A549 (cell line): ENCODE measurements around the gene KSR1.

Source experiments
- CHD2 ChIP-seq: fragments of 150-350 bp; IDR thresholded peaks from 2 replicates; pipeline ENCODE4 v1.6.1; 2014; ENCODE audit warnings: low read length; ENCODE audit not compliant: partially characterized antibody
- EP300 ChIP-seq, 2 experiments: fragments of >200 bp; sonication (Bioruptor Twin); formaldehyde crosslinking; IDR thresholded peaks; 2 replicates in 1 of 2; 3 replicates in 1 of 2; pipeline ENCODE4 v1.6.1; 2016 to 2017
- JUNB ChIP-seq: fragments of >200 bp; sonication (Bioruptor Twin); formaldehyde crosslinking; IDR thresholded peaks from 2 replicates; pipeline ENCODE4 v1.6.1; 2016
- KDM1A ChIP-seq: fragments of 200-600 bp; sonication (generic); IDR thresholded peaks from 2 replicates; pipeline ENCODE4 v1.6.1; 2016; ENCODE audit warnings: low read depth, mild to moderate bottlenecking
- MAZ ChIP-seq: fragments of 150-350 bp; IDR thresholded peaks from 2 replicates; pipeline ENCODE4 v1.6.1; 2014; ENCODE audit warnings: antibody characterized with exemption, low read depth, low read length, borderline replicate concordance
- POLR2A ChIP-seq: IDR thresholded peaks from 2 replicates; pipeline ENCODE4 v1.6.1; 2012; ENCODE audit warnings: mild to moderate bottlenecking, low read length
- RFX5 ChIP-seq: fragments of 450-650 bp; IDR thresholded peaks from 2 replicates; pipeline ENCODE4 v1.7.1; 2014; ENCODE audit warnings: antibody characterized with exemption, mild to moderate bottlenecking, moderate library complexity
- ZSCAN20 ChIP-seq: fragments of 250-450 bp; sonication (Bioruptor Pico); IDR thresholded peaks from 2 replicates; pipeline ENCODE4 v1.8.0; 2022; ENCODE audit warnings: mild to moderate bottlenecking, moderate library complexity
- TF ChIP-seq, protein P1 (sequence below): fragments of >200 bp; sonication (Bioruptor Twin); formaldehyde crosslinking; IDR thresholded peaks from 3 replicates; pipeline ENCODE4 v1.5.1; 2016
- TF ChIP-seq, protein P2 (sequence below): fragments of 200-600 bp; sonication (generic); IDR thresholded peaks from 2 replicates; pipeline ENCODE4 v1.6.1; 2016; ENCODE audit warnings: antibody characterized with exemption, mild to moderate bottlenecking, moderate library complexity

DNA sequence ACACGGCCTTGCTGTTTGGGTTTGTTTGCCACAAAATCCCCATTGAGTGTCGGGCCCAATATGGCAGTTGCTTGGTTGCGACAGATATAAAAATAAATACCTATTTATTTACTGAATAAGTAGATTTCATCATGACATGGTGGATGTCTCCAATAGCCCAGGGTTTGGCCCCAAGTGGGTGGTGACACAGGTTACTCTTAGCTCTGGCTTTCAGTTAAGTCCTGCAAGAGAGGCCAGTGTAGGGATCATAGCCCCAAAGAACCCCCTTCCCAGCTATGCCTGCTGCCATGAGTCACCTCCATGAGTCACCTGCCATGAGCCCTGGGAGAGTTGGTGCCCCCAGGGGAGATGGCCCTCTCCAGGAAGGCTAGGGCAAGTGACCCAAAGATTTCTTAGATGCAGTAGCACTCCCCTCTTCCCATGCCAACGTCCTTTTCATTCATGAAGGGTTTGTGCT, 96.1 kb downstream of the KSR1 start:
- TF ChIP-seq, protein P1, sequence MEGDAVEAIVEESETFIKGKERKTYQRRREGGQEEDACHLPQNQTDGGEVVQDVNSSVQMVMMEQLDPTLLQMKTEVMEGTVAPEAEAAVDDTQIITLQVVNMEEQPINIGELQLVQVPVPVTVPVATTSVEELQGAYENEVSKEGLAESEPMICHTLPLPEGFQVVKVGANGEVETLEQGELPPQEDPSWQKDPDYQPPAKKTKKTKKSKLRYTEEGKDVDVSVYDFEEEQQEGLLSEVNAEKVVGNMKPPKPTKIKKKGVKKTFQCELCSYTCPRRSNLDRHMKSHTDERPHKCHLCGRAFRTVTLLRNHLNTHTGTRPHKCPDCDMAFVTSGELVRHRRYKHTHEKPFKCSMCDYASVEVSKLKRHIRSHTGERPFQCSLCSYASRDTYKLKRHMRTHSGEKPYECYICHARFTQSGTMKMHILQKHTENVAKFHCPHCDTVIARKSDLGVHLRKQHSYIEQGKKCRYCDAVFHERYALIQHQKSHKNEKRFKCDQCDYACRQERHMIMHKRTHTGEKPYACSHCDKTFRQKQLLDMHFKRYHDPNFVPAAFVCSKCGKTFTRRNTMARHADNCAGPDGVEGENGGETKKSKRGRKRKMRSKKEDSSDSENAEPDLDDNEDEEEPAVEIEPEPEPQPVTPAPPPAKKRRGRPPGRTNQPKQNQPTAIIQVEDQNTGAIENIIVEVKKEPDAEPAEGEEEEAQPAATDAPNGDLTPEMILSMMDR: no peak
- TF ChIP-seq, protein P2, sequence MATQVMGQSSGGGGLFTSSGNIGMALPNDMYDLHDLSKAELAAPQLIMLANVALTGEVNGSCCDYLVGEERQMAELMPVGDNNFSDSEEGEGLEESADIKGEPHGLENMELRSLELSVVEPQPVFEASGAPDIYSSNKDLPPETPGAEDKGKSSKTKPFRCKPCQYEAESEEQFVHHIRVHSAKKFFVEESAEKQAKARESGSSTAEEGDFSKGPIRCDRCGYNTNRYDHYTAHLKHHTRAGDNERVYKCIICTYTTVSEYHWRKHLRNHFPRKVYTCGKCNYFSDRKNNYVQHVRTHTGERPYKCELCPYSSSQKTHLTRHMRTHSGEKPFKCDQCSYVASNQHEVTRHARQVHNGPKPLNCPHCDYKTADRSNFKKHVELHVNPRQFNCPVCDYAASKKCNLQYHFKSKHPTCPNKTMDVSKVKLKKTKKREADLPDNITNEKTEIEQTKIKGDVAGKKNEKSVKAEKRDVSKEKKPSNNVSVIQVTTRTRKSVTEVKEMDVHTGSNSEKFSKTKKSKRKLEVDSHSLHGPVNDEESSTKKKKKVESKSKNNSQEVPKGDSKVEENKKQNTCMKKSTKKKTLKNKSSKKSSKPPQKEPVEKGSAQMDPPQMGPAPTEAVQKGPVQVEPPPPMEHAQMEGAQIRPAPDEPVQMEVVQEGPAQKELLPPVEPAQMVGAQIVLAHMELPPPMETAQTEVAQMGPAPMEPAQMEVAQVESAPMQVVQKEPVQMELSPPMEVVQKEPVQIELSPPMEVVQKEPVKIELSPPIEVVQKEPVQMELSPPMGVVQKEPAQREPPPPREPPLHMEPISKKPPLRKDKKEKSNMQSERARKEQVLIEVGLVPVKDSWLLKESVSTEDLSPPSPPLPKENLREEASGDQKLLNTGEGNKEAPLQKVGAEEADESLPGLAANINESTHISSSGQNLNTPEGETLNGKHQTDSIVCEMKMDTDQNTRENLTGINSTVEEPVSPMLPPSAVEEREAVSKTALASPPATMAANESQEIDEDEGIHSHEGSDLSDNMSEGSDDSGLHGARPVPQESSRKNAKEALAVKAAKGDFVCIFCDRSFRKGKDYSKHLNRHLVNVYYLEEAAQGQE: no peak
- peak; percentile 3 to 35; a peak in 2 of 5 replicates for TF ChIP-seq EP300 (IDR thresholded peaks at IDR 0.05)
- TF ChIP-seq MAZ: no peak
- TF ChIP-seq JUNB: peak; percentile 90
- TF ChIP-seq RFX5: no peak
- no peak for TF ChIP-seq KDM1A
- TF ChIP-seq ZSCAN20 (CRISPR knock-in tag): no peak; the same call in 1 of the 2 replicates
- TF ChIP-seq POLR2A: no peak
- no peak for TF ChIP-seq CHD2
